Activated CD8-positive, alpha-beta T cell treated with anti-CD3 and anti-CD28 coated beads for 36 hours (primary cell): ENCODE results near the gene INPP4A. TPM values are rescaled to one million over a fixed set of nuclear protein-coding genes. Genes with fewer than 3 reads are reported as not detected.

Experiments
- ATAC-seq: fragments of 200-7000 bp; cut with Tn5 transposase; one replicate; pipeline ENCODE4 v1.10.0; 2021; ENCODE audit warnings: mild to moderate bottlenecking, moderate library complexity
- CTCF ChIA-PET: fragments of 350-600 bp; sonication (Branson Sonifier 250); formaldehyde crosslinking; loops from one replicate; lab custom pipeline; 2021; ENCODE audit warnings: antibody characterized with exemption; lab: Charles Lee
- POLR2A ChIA-PET: fragments of 350-600 bp; sonication (Branson Sonifier 250); formaldehyde crosslinking; loops from one replicate; lab custom pipeline; 2021; ENCODE audit warnings: antibody characterized with exemption; lab: Charles Lee
- DNase-seq: peaks from one replicate; pipeline ENCODE4 v3.0.0-alpha.2; 2020
- H3K27ac Mint-ChIP-seq: one replicate; pipeline ENCODE4 v1.8.0; 2021; ENCODE audit warnings: mild to moderate bottlenecking, mixed read lengths
- H3K27me3 Mint-ChIP-seq: one replicate; pipeline ENCODE4 v1.8.0; 2021; ENCODE audit warnings: mixed read lengths
- H3K36me3 Mint-ChIP-seq: one replicate; pipeline ENCODE4 v1.8.0; 2021; ENCODE audit warnings: low read depth, mixed read lengths
- H3K4me1 Mint-ChIP-seq: one replicate; pipeline ENCODE4 v1.8.0; 2021; ENCODE audit warnings: low read depth, mixed read lengths
- H3K4me3 Mint-ChIP-seq: one replicate; pipeline ENCODE4 v1.8.0; 2021; ENCODE audit warnings: mild to moderate bottlenecking, moderate library complexity, mixed read lengths
- H3K9me3 Mint-ChIP-seq: one replicate; pipeline ENCODE4 v1.8.0; 2021; ENCODE audit warnings: mixed read lengths
- CTCF ChIP-seq: fragments of 200-600 bp; IDR thresholded peaks from one replicate; pipeline ENCODE4 v1.8.0; 2022; ENCODE audit warnings: antibody characterized with exemption, mild to moderate bottlenecking
- intact Hi-C: fragments of 100-400 bp; cut with micrococcal nuclease; formaldehyde crosslinking; loops from one replicate; pipeline ENCODE4 v1.10.0; 2022
- total RNA-seq, 2 experiments: library from RNA; stranded (reverse); gene quantifications; one replicate each; pipeline ENCODE4 v1.2.3, GENCODE V29; 2021

The INPP4A gene
- total RNA-seq, 2 experiments from 2014 or later = 46.7 to 46.9 TPM

GRCh38 chr2:98474979-98475632, 30.4 kb downstream of the INPP4A start:
- DNase-seq (no peak), ATAC-seq (no peak)
- no peaks in the 10 kb centered on the region for H3K27me3 Mint-ChIP-seq
- ChIA-PET CTCF (interaction anchor here (0.6 to 2.1 kb wide), 4 partner anchors 13 to 37 kb away, joined by 3 to 6 read pairs (median 3); no protein-coding TSS in a partner anchor), POLR2A (interaction anchor here (0.8 to 2.0 kb wide), 3 partner anchors 9 to 23 kb away, joined by 3 to 18 read pairs (median 4); no protein-coding TSS in a partner anchor)
- peaks cover 1% of the 10 kb centered on the region for H3K9me3 Mint-ChIP-seq
- peak overlapping the region; percentile 35 for H3K27ac Mint-ChIP-seq
- intact Hi-C loops = loop anchor here (5.0 kb wide), 1 partner anchor 63 kb away; no protein-coding TSS in a partner anchor
- peaks cover 98% of the 10 kb centered on the region for H3K4me1 Mint-ChIP-seq
- no peak overlapping the region for H3K4me3 Mint-ChIP-seq
- H3K36me3 Mint-ChIP-seq = peaks cover 12% of the 10 kb centered on the region
- TF ChIP-seq CTCF = no peak

DNA sequence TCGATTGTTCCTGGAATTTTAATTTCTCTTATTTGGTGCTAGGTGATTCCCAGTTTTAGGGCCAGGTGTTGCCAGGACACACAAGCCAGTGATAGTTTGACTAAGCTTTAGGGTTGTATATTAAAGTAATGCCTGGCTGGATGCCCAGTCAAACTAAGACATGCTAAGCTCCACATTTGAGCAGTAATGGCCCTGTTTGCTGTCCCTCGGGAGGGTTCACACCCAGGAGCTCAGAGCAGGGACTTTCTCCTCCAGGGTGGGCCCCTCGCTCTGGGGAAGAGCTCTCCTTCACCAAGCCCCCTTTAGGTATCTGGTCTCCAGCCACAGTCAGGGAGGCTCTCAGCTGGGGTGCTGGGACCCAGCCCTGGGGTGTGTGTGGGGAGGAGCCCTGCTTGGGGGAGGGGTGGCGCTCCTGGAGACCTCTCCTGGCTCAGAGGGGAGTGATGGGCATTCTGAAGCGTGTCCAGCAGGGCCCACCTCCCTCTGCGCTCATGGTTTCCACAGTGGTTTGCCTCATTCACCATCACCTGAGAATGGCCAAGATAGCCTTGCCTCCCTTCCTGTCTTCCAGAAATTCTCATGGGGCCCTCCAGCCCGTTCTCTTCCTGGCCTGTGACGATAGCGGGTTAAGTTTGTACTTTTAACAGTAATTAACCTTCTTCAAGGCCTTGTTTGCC, 31.7 kb downstream of the INPP4A start:
- CTCF ChIA-PET = interaction anchor here (1.0 to 3.8 kb wide), 4 partner anchors 12 to 30 kb away, joined by 3 to 20 read pairs (median 6); no protein-coding TSS in a partner anchor
- intact Hi-C loops = no loop called here
- peaks cover 100% of the 10 kb centered on the region for H3K4me1 Mint-ChIP-seq
- POLR2A ChIA-PET = interaction anchor here (1.1 kb wide), 1 partner anchor 11 kb away, joined by 3 read pairs; no protein-coding TSS in a partner anchor
- no peaks in the 10 kb centered on the region for H3K9me3 Mint-ChIP-seq
- peak overlapping the region; percentile 91 for H3K27ac Mint-ChIP-seq
- peaks cover 6% of the 10 kb centered on the region for H3K36me3 Mint-ChIP-seq
- no peak overlapping the region for H3K4me3 Mint-ChIP-seq
- ATAC-seq (no peak), DNase-seq (no peak)
- no peaks in the 10 kb centered on the region for H3K27me3 Mint-ChIP-seq
- no peak for TF ChIP-seq CTCF

DNA sequence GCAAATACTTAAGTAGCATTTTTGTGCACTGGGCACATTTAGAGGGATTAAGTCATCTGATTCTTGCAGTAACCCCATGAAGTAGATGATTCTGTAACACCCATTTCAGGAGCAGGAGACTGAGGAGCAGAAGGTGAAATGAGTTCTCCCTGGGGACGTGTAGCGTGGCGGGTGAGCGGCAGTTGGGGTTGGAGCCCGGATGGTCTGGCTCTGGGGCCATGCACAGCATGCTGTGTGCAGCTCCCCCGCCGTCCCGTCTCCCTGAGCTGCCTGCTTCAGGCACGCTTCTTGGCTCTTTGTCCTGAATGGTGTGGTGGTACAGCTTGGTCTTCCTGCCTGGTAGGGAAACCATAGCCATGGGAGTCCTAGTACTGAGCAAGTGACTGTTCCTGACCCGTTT, 32.4 kb downstream of the INPP4A start:
- POLR2A ChIA-PET = no interaction called here
- H3K4me3 Mint-ChIP-seq = no peak overlapping the region

DNA sequence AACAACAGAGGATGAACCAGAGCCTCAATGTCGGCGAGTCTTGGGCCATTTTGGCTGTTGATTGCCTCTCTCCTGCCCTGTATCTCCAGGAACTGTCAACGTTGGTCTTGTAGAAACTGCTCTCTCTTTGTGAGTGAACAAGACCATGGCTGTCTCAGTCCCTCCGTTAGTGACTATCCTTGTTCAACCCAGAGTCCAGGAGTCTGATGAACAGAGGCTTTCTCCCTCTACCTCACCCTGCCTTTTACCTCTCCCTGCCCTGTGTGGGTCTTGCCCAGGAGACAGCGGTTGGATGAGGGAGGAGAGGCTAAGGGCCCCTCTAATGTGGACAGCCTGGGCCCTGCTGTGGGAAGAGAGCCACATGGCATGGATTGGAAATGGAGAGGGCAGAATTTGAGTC, 32.8 kb downstream of the INPP4A start:
- no peak for TF ChIP-seq CTCF
- no peak for DNase-seq
- ChIA-PET POLR2A (interaction anchor here (1.1 kb wide), 1 partner anchor 16 kb away, joined by 6 read pairs; no protein-coding TSS in a partner anchor), CTCF (interaction anchor here (3.2 to 3.8 kb wide), 2 partner anchors 11 to 13 kb away, joined by 19 to 20 read pairs; no protein-coding TSS in a partner anchor)
- Mint-ChIP-seq H3K27me3 (no peaks in the 10 kb centered on the region), H3K9me3 (no peaks in the 10 kb centered on the region), H3K36me3 (peaks cover 6% of the 10 kb centered on the region), H3K4me3 (no peak overlapping the region), H3K4me1 (peaks cover 98% of the 10 kb centered on the region), H3K27ac (peak overlapping the region; percentile 91)
- intact Hi-C loops = no loop called here
- ATAC-seq = no peak

More for the DNA sequence above, 32.4 kb downstream of the INPP4A start:
- no peaks in the 10 kb centered on the region for H3K27me3 Mint-ChIP-seq
- no peak for DNase-seq
- peak overlapping the region; percentile 91 for H3K27ac Mint-ChIP-seq
- peaks cover 98% of the 10 kb centered on the region for H3K4me1 Mint-ChIP-seq
- no peak for ATAC-seq
- intact Hi-C loops = no loop called here
- TF ChIP-seq CTCF = no peak
- CTCF ChIA-PET = interaction anchor here (3.8 kb wide), 1 partner anchor 11 kb away, joined by 20 read pairs; no protein-coding TSS in a partner anchor
- no peaks in the 10 kb centered on the region for H3K9me3 Mint-ChIP-seq
- peaks cover 6% of the 10 kb centered on the region for H3K36me3 Mint-ChIP-seq
